ENCODE data around the gene FNDC3B. TPM values are rescaled to one million over a fixed set of nuclear protein-coding genes. Genes with fewer than 3 reads are reported as not detected.

Gene FNDC3B
- total and polyA plus RNA-seq, 2 of the 8 experiments (the other 6 are each of a cell fraction or from before 2014, with no cell fraction given) = 14.1 to 44.4 TPM

GRCh38 chr3:172099495-172099808, 60.1 kb downstream of the FNDC3B start:
- POLR2A ChIA-PET (ENCODE audit: partially characterized antibody) = interaction anchor here (0.6 kb wide), 1 partner anchor 1170 kb away, joined by 3 read pairs; no protein-coding TSS in a partner anchor
- no peak overlapping the region for H3K4me2 ChIP-seq (ENCODE audit: insufficient read depth in 1 of 2, low read depth in 2 of 2, low read length in 2 of 2)
- CTCF ChIA-PET (ENCODE audit: partially characterized antibody) = no interaction called here
- no peak overlapping the region for H4K8ac ChIP-seq (ENCODE audit: extremely low read depth, insufficient read depth, low read length)
- H2BK20ac ChIP-seq (ENCODE audit: low read length) = no peak overlapping the region
- H3K23ac ChIP-seq (ENCODE audit: insufficient read length) = no peak overlapping the region
- FAIRE-seq (no peak), DNase-seq (ENCODE audit: low read depth in 1 of 2, low spot score in 2 of 2) (no peak)
- no peaks in the 10 kb centered on the region for H3K36me3 ChIP-seq (ENCODE audit: control insufficient read depth in 2 of 4, insufficient read depth in 4 of 4, low read length in 3 of 4)
- H3K27me3 ChIP-seq (replicated peaks in 1 of 4; ENCODE audit: control insufficient read depth in 3 of 4, extremely low read depth in 1 of 4, insufficient read depth in 3 of 4, low read length in 3 of 4) = no peaks in the 10 kb centered on the region
- no peak overlapping the region for H2BK15ac ChIP-seq (ENCODE audit: low read length)
- TF ChIP-seq RAD21 (IDR thresholded peaks at IDR 0.05 in 1 of 2, conservative IDR thresholded peaks at IDR 0.05 in 1 of 2; ENCODE audit: low read depth in 2 of 2, low read length in 2 of 2) (no peak), JUND (IDR thresholded peaks at IDR 0.05; ENCODE audit: low read length) (no peak), SAP30 (IDR thresholded peaks at IDR 0.05; ENCODE audit: insufficient read depth, insufficient replicate concordance, low read length) (no peak), TAF1 (IDR thresholded peaks at IDR 0.05; ENCODE audit: low read depth, low read length) (no peak), TBP (IDR thresholded peaks at IDR 0.05; ENCODE audit: low read depth, low read length) (no peak), RNF2 (IDR thresholded peaks at IDR 0.05; ENCODE audit: borderline replicate concordance, low read depth, low read length, missing control alignments, poor library complexity, severe bottlenecking) (no peak), BACH1 (IDR thresholded peaks at IDR 0.05; ENCODE audit: low read length) (no peak), KDM5A (IDR thresholded peaks at IDR 0.05; ENCODE audit: low read length) (no peak), YY1 (IDR thresholded peaks at IDR 0.05; ENCODE audit: low read depth, low read length) (no peak), RFX5 (IDR thresholded peaks at IDR 0.05; ENCODE audit: borderline replicate concordance, low read depth, low read length) (no peak)
- H3K27ac ChIP-seq (ENCODE audit: low read depth, low read length) = no peak overlapping the region
- H4K20me1 ChIP-seq (replicated peaks in 1 of 2; ENCODE audit: control insufficient read depth in 1 of 2, insufficient read depth in 2 of 2, low read length in 2 of 2) = peaks cover 0 to 2% of the 10 kb centered on the region in 2 experiments
- H3K18ac ChIP-seq (ENCODE audit: extremely low read depth, low read length) = no peak overlapping the region
- H3K14ac ChIP-seq (ENCODE audit: insufficient read length) = no peak overlapping the region
- no peak overlapping the region for H3K56ac ChIP-seq (replicated peaks; ENCODE audit: insufficient read length, low read depth, low read length)
- no peaks in the 10 kb centered on the region for H3K23me2 ChIP-seq (ENCODE audit: low read depth, low read length)
- no peak overlapping the region for H3K4me3 ChIP-seq (ENCODE audit: extremely low read depth in 1 of 4, insufficient read depth in 2 of 4, low read depth in 3 of 4, low read length in 4 of 4)
- H3K4ac ChIP-seq (replicated peaks; ENCODE audit: insufficient read length, low read depth, low read length) = no peak overlapping the region
- H2BK120ac ChIP-seq (replicated peaks; ENCODE audit: low read depth, low read length) = no peak overlapping the region
- H2BK12ac ChIP-seq (ENCODE audit: low read depth, low read length) = no peak overlapping the region
- no peak overlapping the region for H2BK5ac ChIP-seq (ENCODE audit: low read depth, low read length)
- peaks cover 2 to 13% (median 8%) of the 10 kb centered on the region in 4 experiments; a peak in 5 of 7 replicates for H3K4me1 ChIP-seq (replicated peaks in 1 of 4; ENCODE audit: control insufficient read depth in 3 of 4, insufficient read depth in 4 of 4, low read length in 3 of 4)
- H3K79me1 ChIP-seq (ENCODE audit: low read depth, low read length) = peaks cover 5% of the 10 kb centered on the region; the same call in 1 of the 2 replicates
- WGBS, 2 experiments (ENCODE audit: extremely low coverage in 1 of 2, insufficient coverage in 1 of 2, insufficient read length in 1 of 2, insufficient replicate concordance in 2 of 2, low coverage in 1 of 2, low lambda C conversion rate in 2 of 2, missing lambda C conversion rate in 1 of 2) = 92% methylated on average over 1 of the region's 1 CpG; no CpG with 5 or more reads in 1 of the 2 experiments
- H2AFZ ChIP-seq (ENCODE audit: low read length) = no peak overlapping the region
- H3K9me3 ChIP-seq (ENCODE audit: insufficient read depth in 2 of 2, low read depth in 1 of 2, low read length in 1 of 2) = no peaks in the 10 kb centered on the region
- H4K5ac ChIP-seq (ENCODE audit: insufficient read length, low read depth, low read length) = no peak overlapping the region
- no peak overlapping the region for H4K91ac ChIP-seq (replicated peaks; ENCODE audit: insufficient read length, low read length)
- H3K79me2 ChIP-seq (ENCODE audit: control insufficient read depth in 1 of 2, insufficient read depth in 2 of 2, low read length in 2 of 2) = peaks cover 0 to 99% of the 10 kb centered on the region in 2 experiments; a peak in 3 of 4 replicates
- H2AK5ac ChIP-seq (ENCODE audit: low read depth, low read length) = no peak overlapping the region
- H3K9ac ChIP-seq (replicated peaks in 1 of 4; ENCODE audit: extremely low read depth in 1 of 4, low read depth in 3 of 4, low read length in 3 of 4) = peak overlapping the region in 1 of 4 experiments; percentile 43; a peak in 1 of 7 replicates
